CD4-positive, alpha-beta T cell (primary cell): ENCODE results near the gene TEDC2. TPM values are rescaled to one million over a fixed set of nuclear protein-coding genes. Genes with fewer than 3 reads are reported as not detected.

Experiments
- ATAC-seq: fragments of 200-7000 bp; cut with Tn5 transposase; one replicate; pipeline ENCODE4 v1.10.0; 2022; ENCODE audit warnings: mild to moderate bottlenecking; ENCODE audit not compliant: poor library complexity
- CTCF ChIA-PET: fragments of 350-600 bp; sonication (Branson Sonifier 250); formaldehyde crosslinking; loops from one replicate; lab custom pipeline; 2021; ENCODE audit warnings: antibody characterized with exemption, inconsistent platforms; lab: Charles Lee
- POLR2A ChIA-PET: fragments of 350-600 bp; sonication (Branson Sonifier 250); formaldehyde crosslinking; loops from one replicate; lab custom pipeline; 2021; ENCODE audit warnings: antibody characterized with exemption, inconsistent platforms; lab: Charles Lee
- DNase-seq, 14 experiments: peaks; one replicate each; pipeline ENCODE4 v3.0.0-alpha.2; 2013 to 2020; ENCODE audit warnings: mixed read lengths in 2 of 14
- H3K27ac ChIP-seq, 2 donors: one replicate each; pipeline versions ENCODE4 v1.5.1 to v1.7.0; 2013; ENCODE audit warnings: low read length in 2 of 2, low read depth in 1 of 2, mild to moderate bottlenecking in 1 of 2
- H3K27me3 ChIP-seq, 2 experiments: 1 replicate in 1 of 2; 2 replicates in 1 of 2; pipeline versions ENCODE4 v1.6.1 to v1.7.0; 2013; ENCODE audit warnings: low read length in 2 of 2, control low read depth in 1 of 2, mild to moderate bottlenecking in 1 of 2, moderate library complexity in 1 of 2; ENCODE audit not compliant: insufficient read depth in 2 of 2, control insufficient read depth in 1 of 2
- H3K36me3 ChIP-seq: one replicate; pipeline ENCODE4 v1.6.1; 2013; ENCODE audit warnings: low read length, control low read depth; ENCODE audit not compliant: insufficient read depth
- H3K4me1 ChIP-seq: one replicate; pipeline ENCODE4 v1.6.1; 2013; ENCODE audit warnings: low read length, control low read depth; ENCODE audit not compliant: insufficient read depth
- H3K4me3 ChIP-seq: one replicate; pipeline ENCODE4 v1.5.1; 2013; ENCODE audit warnings: mild to moderate bottlenecking, low read length, moderate library complexity
- H3K9me3 ChIP-seq, 2 experiments: 1 replicate in 1 of 2; 2 replicates in 1 of 2; pipeline versions ENCODE4 v1.6.1 to v1.7.0; 2013; ENCODE audit warnings: low read length in 2 of 2, mild to moderate bottlenecking in 2 of 2, control low read depth in 1 of 2, moderate library complexity in 1 of 2; ENCODE audit not compliant: control insufficient read depth in 1 of 2, insufficient read depth in 1 of 2
- H3K27ac Mint-ChIP-seq: one replicate; pipeline ENCODE4 v1.8.0; 2020; ENCODE audit warnings: mixed read lengths
- H3K27me3 Mint-ChIP-seq: one replicate; pipeline ENCODE4 v1.8.0; 2021; ENCODE audit warnings: mixed read lengths
- H3K36me3 Mint-ChIP-seq: one replicate; pipeline ENCODE4 v1.8.0; 2021; ENCODE audit warnings: low read depth, mixed read lengths
- H3K4me1 Mint-ChIP-seq: one replicate; pipeline ENCODE4 v1.8.0; 2021; ENCODE audit warnings: low read depth, mixed read lengths
- H3K4me3 Mint-ChIP-seq: one replicate; pipeline ENCODE4 v1.8.0; 2020; ENCODE audit warnings: mild to moderate bottlenecking, mixed read lengths
- H3K9me3 Mint-ChIP-seq: one replicate; pipeline ENCODE4 v1.8.0; 2020; ENCODE audit warnings: mixed read lengths
- intact Hi-C, 2 experiments: fragments of 100-400 bp; cut with DNase I in 1 of 2; cut with micrococcal nuclease in 1 of 2; formaldehyde crosslinking; loops; one replicate each; pipeline versions ENCODE4 v1.15.1 to v1.9.0; 2023 to 2025; cut with DNase I, micrococcal nuclease
- total RNA-seq, 174 experiments: library from RNA in 2 of 174; stranded (reverse) in 2 of 174; gene quantifications; one replicate each; pipeline ENCODE4 v1.2.3 and lab custom pipeline; 2021 to 2026
- TF ChIP-seq, protein P1 (sequence below): fragments of 200-600 bp; IDR thresholded peaks from one replicate; pipeline ENCODE4 v1.8.0; 2022; ENCODE audit warnings: antibody characterized with exemption, mild to moderate bottlenecking

Gene TEDC2
- total RNA-seq, 2 experiments from 2014 or later, result 0.17 to 0.27 TPM

DNA sequence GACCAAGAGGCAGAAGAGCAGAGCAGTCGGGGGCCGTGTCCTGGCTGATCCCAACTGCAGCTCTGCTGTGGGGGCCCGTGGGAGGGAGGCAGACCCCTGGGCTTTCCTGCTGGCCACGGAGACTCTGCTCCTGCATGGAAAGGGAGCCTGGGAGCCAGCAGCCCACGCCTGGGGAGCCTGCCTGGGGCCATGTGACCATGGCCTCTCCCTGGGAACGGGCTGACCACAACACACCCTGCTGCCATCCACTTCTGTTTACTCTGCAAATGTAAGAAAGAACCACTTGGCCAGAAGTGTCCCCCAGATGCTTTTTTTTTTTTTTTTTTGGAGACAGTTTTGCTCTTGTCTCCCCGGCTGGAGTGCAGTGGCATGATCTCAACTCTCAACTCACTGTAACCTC lies 2.0 kb upstream of the TEDC2 start:
- Mint-ChIP-seq H3K27me3 (no peaks in the 10 kb centered on the region), H3K4me3 (no peak overlapping the region), H3K27ac (no peak overlapping the region), H3K36me3 (no peaks in the 10 kb centered on the region), H3K4me1 (peaks cover 5% of the 10 kb centered on the region), H3K9me3 (no peaks in the 10 kb centered on the region)
- POLR2A ChIA-PET, result no interaction called here
- no peak overlapping the region for H3K27ac ChIP-seq
- H3K9me3 ChIP-seq, result no peaks in the 10 kb centered on the region
- intact Hi-C loops, result no loop called here
- H3K36me3 ChIP-seq, result peaks cover 7% of the 10 kb centered on the region
- no peak overlapping the region for H3K4me3 ChIP-seq
- ATAC-seq (no peak), DNase-seq (no peak)
- H3K4me1 ChIP-seq, result peaks cover 21% of the 10 kb centered on the region
- TF ChIP-seq, protein P1, sequence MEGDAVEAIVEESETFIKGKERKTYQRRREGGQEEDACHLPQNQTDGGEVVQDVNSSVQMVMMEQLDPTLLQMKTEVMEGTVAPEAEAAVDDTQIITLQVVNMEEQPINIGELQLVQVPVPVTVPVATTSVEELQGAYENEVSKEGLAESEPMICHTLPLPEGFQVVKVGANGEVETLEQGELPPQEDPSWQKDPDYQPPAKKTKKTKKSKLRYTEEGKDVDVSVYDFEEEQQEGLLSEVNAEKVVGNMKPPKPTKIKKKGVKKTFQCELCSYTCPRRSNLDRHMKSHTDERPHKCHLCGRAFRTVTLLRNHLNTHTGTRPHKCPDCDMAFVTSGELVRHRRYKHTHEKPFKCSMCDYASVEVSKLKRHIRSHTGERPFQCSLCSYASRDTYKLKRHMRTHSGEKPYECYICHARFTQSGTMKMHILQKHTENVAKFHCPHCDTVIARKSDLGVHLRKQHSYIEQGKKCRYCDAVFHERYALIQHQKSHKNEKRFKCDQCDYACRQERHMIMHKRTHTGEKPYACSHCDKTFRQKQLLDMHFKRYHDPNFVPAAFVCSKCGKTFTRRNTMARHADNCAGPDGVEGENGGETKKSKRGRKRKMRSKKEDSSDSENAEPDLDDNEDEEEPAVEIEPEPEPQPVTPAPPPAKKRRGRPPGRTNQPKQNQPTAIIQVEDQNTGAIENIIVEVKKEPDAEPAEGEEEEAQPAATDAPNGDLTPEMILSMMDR, result no peak
- no peaks in the 10 kb centered on the region for H3K27me3 ChIP-seq
- CTCF ChIA-PET, result no interaction called here

DNA sequence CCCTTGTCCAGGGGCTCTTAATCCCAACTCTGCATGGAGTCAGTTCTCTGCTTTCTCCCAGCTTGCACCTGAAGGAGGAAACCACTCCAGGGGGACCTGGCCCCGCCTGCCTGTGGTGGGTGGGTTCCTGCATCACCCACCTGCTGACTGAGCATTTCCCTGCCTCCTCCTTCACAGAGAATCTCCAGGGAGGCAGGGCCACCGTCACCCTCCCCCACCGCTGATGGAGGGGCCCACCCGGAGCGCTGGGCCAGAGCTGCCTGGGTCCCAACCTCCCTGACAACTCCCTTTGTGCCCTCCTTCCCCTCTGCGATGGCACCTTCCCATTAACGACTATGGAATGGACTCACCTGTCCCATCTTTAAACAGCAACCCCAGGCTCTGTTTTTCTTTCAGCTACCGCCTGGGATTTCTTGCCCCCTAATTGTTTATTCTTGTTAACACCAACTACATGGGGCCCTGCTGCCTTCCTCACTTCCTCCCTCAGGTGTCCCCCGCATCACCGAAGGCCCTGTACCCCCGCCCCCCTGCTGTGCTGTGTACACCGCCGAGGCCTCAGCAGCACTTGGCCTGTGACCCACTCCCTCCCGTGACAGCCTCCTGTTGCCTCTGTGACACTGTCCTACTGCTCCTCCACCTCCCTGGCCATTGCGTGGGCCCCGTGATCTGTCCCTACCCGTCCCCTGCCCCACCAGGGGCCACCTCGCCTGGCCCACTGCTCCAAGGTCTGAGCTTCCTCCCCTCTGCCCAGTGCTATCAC lies 842 bp upstream of the TEDC2 start:
- Histone ChIP-seq H3K36me3 (peaks cover 2% of the 10 kb centered on the region), H3K27me3 (no peaks in the 10 kb centered on the region), H3K9me3 (no peaks in the 10 kb centered on the region), H3K4me1 (peaks cover 21% of the 10 kb centered on the region), H3K4me3 (peak overlapping the region; percentile 67), H3K27ac (no peak overlapping the region)
- POLR2A ChIA-PET, result interaction anchor here (0.6 to 2.9 kb wide), 13 partner anchors 12 to 1038 kb away, joined by 3 to 9 read pairs (median 4); partner anchors contain the start of genes AMDHD2, KCTD5, NTN3 and RPS2
- TF ChIP-seq, protein P1, result no peak
- H3K4me3 Mint-ChIP-seq, result peak overlapping the region; percentile 79
- no peaks in the 10 kb centered on the region for H3K9me3 Mint-ChIP-seq
- intact Hi-C loops, result no loop called here
- no peaks in the 10 kb centered on the region for H3K36me3 Mint-ChIP-seq
- H3K4me1 Mint-ChIP-seq, result peaks cover 5% of the 10 kb centered on the region
- CTCF ChIA-PET, result interaction anchor here (0.9 kb wide), 2 partner anchors 38 to 119 kb away, joined by 3 read pairs; partner anchors contain the start of gene ABCA3
- H3K27ac Mint-ChIP-seq, result no peak overlapping the region
- no peak for ATAC-seq
- H3K27me3 Mint-ChIP-seq, result no peaks in the 10 kb centered on the region
- DNase-seq, result peak in 1 of 14 experiments; percentile 40

DNA sequence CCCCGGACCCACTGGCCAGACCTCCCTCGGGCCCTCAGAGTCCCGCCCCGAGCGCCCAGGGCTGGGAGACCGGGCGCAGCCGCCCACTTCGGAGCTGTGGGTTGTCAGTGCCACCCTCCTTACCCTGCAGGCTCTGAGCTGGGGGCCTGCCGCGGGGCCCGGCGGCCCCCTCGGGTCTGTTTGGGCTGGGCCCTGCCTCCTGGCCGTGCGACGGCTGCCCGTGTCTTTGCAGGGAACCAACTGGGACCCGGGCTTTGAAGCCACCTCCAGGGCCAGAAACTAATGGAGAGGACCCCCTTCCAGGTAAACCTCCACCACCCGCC lies 443 bp downstream of the TEDC2 start:
- Mint-ChIP-seq H3K9me3 (no peaks in the 10 kb centered on the region), H3K27me3 (peaks cover 2% of the 10 kb centered on the region), H3K36me3 (no peaks in the 10 kb centered on the region), H3K27ac (no peak overlapping the region), H3K4me1 (peaks cover 5% of the 10 kb centered on the region), H3K4me3 (no peak overlapping the region)
- Histone ChIP-seq H3K4me3 (peak overlapping the region; percentile 38), H3K9me3 (no peaks in the 10 kb centered on the region), H3K27ac (no peak overlapping the region), H3K27me3 (no peaks in the 10 kb centered on the region), H3K4me1 (peaks cover 21% of the 10 kb centered on the region), H3K36me3 (no peaks in the 10 kb centered on the region)
- TF ChIP-seq, protein P1, result no peak
- ATAC-seq (no peak), DNase-seq (no peak)
- POLR2A ChIA-PET, result interaction anchor here (1.0 to 2.9 kb wide), 9 partner anchors 8 to 1040 kb away, joined by 3 to 9 read pairs (median 4); partner anchors contain the start of genes AMDHD2, KCTD5, NTN3 and RPS2
- CTCF ChIA-PET, result interaction anchor here (0.9 kb wide), 2 partner anchors 39 to 120 kb away, joined by 3 read pairs; partner anchors contain the start of gene ABCA3
- intact Hi-C loops, result loop anchor here in 1 of 2 experiments (2.0 kb wide), 1 partner anchor 32 kb away; the partner anchor contains the start of gene CCNF
